H1 (cell line): ENCODE results near the gene BARHL2. TPM values are rescaled to one million over a fixed set of nuclear protein-coding genes. Genes with fewer than 3 reads are reported as not detected.

Source experiments
- CTCF ChIA-PET: fragments of 300-600 bp; sonication (Branson Sonifier 250); formaldehyde crosslinking; loops from one replicate; lab custom pipeline; 2021; ENCODE audit not compliant: partially characterized antibody; lab: Charles Lee
- POLR2A ChIA-PET: fragments of 300-600 bp; sonication (Branson Sonifier 250); formaldehyde crosslinking; loops from one replicate; lab custom pipeline; 2021; ENCODE audit warnings: inconsistent platforms; ENCODE audit not compliant: partially characterized antibody; lab: Charles Lee
- DNase-seq, 2 experiments: peaks; one replicate each; pipeline versions ENCODE4 v3.0.0 to v3.0.0-alpha.2; 2010 to 2022; ENCODE audit warnings: low spot score in 2 of 2, low read depth in 1 of 2, mixed read lengths in 1 of 2
- FAIRE-seq: peaks from 2 replicates; lab custom pipeline; 2011; peaks lifted over from hg19 to GRCh38; lab: Jason Lieb, UNC
- H2AFZ ChIP-seq: 2 replicates; pipeline ENCODE4 v1.8.1; 2012; ENCODE audit warnings: low read length, inconsistent platforms
- H2AK5ac ChIP-seq: 2 replicates; pipeline ENCODE4 v1.6.1; 2013; ENCODE audit warnings: low read depth, low read length
- H2BK120ac ChIP-seq: replicated peaks from 2 replicates; pipeline ENCODE3; 2013; ENCODE audit warnings: low read depth, low read length, inconsistent platforms
- H2BK12ac ChIP-seq: 2 replicates; pipeline ENCODE4 v1.6.1; 2013; ENCODE audit warnings: low read depth, low read length
- H2BK15ac ChIP-seq: 2 replicates; pipeline ENCODE4 v1.6.1; 2013; ENCODE audit warnings: low read length
- H2BK20ac ChIP-seq: 2 replicates; pipeline ENCODE4 v1.6.1; 2013; ENCODE audit warnings: low read length
- H2BK5ac ChIP-seq: 2 replicates; pipeline ENCODE4 v1.6.1; 2013; ENCODE audit warnings: low read depth, low read length
- H3K14ac ChIP-seq: 2 replicates; pipeline ENCODE4 v1.6.1; 2013; ENCODE audit warnings: inconsistent platforms; ENCODE audit not compliant: insufficient read length
- H3K18ac ChIP-seq: 2 replicates; pipeline ENCODE4 v1.6.1; 2013; ENCODE audit warnings: low read length; ENCODE audit errors: extremely low read depth
- H3K23ac ChIP-seq: 2 replicates; pipeline ENCODE4 v1.6.1; 2013; ENCODE audit warnings: inconsistent platforms; ENCODE audit not compliant: insufficient read length
- H3K23me2 ChIP-seq: 2 replicates; pipeline ENCODE4 v1.6.1; 2013; ENCODE audit warnings: low read depth, low read length
- H3K27ac ChIP-seq: 2 replicates; pipeline ENCODE4 v1.6.1; 2011; ENCODE audit warnings: low read depth, low read length, inconsistent platforms
- H3K27me3 ChIP-seq, 4 experiments: replicated peaks in 1 of 4; 1 replicate in 1 of 4; 2 replicates in 3 of 4; pipeline versions ENCODE4 v1.6.1 to v1.8.1; 2011 to 2013; ENCODE audit warnings: low read length in 3 of 4, mild to moderate bottlenecking in 3 of 4, inconsistent platforms in 2 of 4, mixed read lengths in 2 of 4, moderate library complexity in 1 of 4; ENCODE audit not compliant: control insufficient read depth in 3 of 4, insufficient read depth in 3 of 4; ENCODE audit errors: extremely low read depth in 1 of 4
- H3K36me3 ChIP-seq, 4 experiments: 2 replicates each; pipeline versions ENCODE4 v1.6.1 to v1.8.1; 2011 to 2013; ENCODE audit warnings: mild to moderate bottlenecking in 4 of 4, low read length in 3 of 4, moderate library complexity in 2 of 4, control low read depth in 1 of 4, inconsistent platforms in 1 of 4; ENCODE audit not compliant: insufficient read depth in 4 of 4, control insufficient read depth in 2 of 4
- H3K4ac ChIP-seq: replicated peaks from 2 replicates; pipeline ENCODE3; 2013; ENCODE audit warnings: low read length, low read depth, mixed read lengths, inconsistent platforms; ENCODE audit not compliant: insufficient read length
- H3K4me1 ChIP-seq, 4 experiments: replicated peaks in 1 of 4; 1 replicate in 1 of 4; 2 replicates in 3 of 4; pipeline versions ENCODE4 v1.6.1 to v1.8.1; 2011 to 2013; ENCODE audit warnings: low read length in 3 of 4, inconsistent platforms in 2 of 4, mixed read lengths in 1 of 4; ENCODE audit not compliant: insufficient read depth in 4 of 4, control insufficient read depth in 3 of 4
- H3K4me2 ChIP-seq, 2 experiments: 2 replicates each; pipeline versions ENCODE4 v1.6.1 to v1.8.1; 2011 to 2013; ENCODE audit warnings: low read depth in 2 of 2, low read length in 2 of 2, control low read depth in 1 of 2, inconsistent platforms in 1 of 2, mild to moderate bottlenecking in 1 of 2; ENCODE audit not compliant: insufficient read depth in 1 of 2
- H3K4me3 ChIP-seq, 4 experiments: fragments of 200-600, 300-600 bp in 1 of 4; sonication (generic), shearing (Covaris generic), sonication (Bioruptor Twin) in 1 of 4; 2 replicates each; pipeline versions ENCODE4 v1.5.1 to v1.8.1; 2011 to 2016; ENCODE audit warnings: low read length in 4 of 4, low read depth in 3 of 4, control low read depth in 2 of 4, inconsistent platforms in 2 of 4, mild to moderate bottlenecking in 2 of 4, mixed read lengths in 1 of 4, moderate library complexity in 1 of 4; ENCODE audit not compliant: insufficient read depth in 2 of 4; ENCODE audit errors: extremely low read depth in 1 of 4
- H3K56ac ChIP-seq: replicated peaks from 2 replicates; pipeline ENCODE3; 2013; ENCODE audit warnings: low read depth, mild to moderate bottlenecking, mixed read lengths, low read length, inconsistent platforms; ENCODE audit not compliant: insufficient read length
- H3K79me1 ChIP-seq: 2 replicates; pipeline ENCODE4 v1.6.1; 2013; ENCODE audit warnings: low read depth, low read length, control low read depth
- H3K79me2 ChIP-seq, 2 experiments: 2 replicates each; pipeline versions ENCODE4 v1.6.1 to v1.8.1; 2012 to 2013; ENCODE audit warnings: low read length in 2 of 2, mild to moderate bottlenecking in 2 of 2, inconsistent platforms in 1 of 2; ENCODE audit not compliant: insufficient read depth in 2 of 2, control insufficient read depth in 1 of 2
- H3K9ac ChIP-seq, 4 experiments: replicated peaks in 1 of 4; 1 replicate in 1 of 4; 2 replicates in 3 of 4; pipeline versions ENCODE4 v1.6.1 to v1.8.1; 2011 to 2013; ENCODE audit warnings: low read depth in 3 of 4, low read length in 3 of 4, control low read depth in 2 of 4, mild to moderate bottlenecking in 2 of 4, moderate library complexity in 2 of 4, inconsistent platforms in 1 of 4; ENCODE audit errors: extremely low read depth in 1 of 4
- H3K9me3 ChIP-seq, 2 experiments: 2 replicates each; pipeline versions ENCODE4 v1.6.1 to v1.8.1; 2012 to 2013; ENCODE audit warnings: mild to moderate bottlenecking in 2 of 2, moderate library complexity in 2 of 2, control low read depth in 1 of 2, inconsistent platforms in 1 of 2, low read depth in 1 of 2, low read length in 1 of 2, mixed read lengths in 1 of 2; ENCODE audit not compliant: insufficient read depth in 2 of 2
- H4K20me1 ChIP-seq, 2 experiments: replicated peaks in 1 of 2; 2 replicates each; pipeline versions ENCODE3 to v1.8.1; 2011 to 2013; ENCODE audit warnings: inconsistent platforms in 2 of 2, low read length in 2 of 2, mild to moderate bottlenecking in 1 of 2; ENCODE audit not compliant: insufficient read depth in 2 of 2, control insufficient read depth in 1 of 2
- H4K5ac ChIP-seq: 2 replicates; pipeline ENCODE4 v1.6.1; 2013; ENCODE audit warnings: low read length, low read depth, mixed read lengths, inconsistent platforms; ENCODE audit not compliant: insufficient read length
- H4K8ac ChIP-seq: 2 replicates; pipeline ENCODE4 v1.8.0; 2013; ENCODE audit warnings: mild to moderate bottlenecking, moderate library complexity, low read length, inconsistent platforms; ENCODE audit not compliant: insufficient read depth; ENCODE audit errors: extremely low read depth
- H4K91ac ChIP-seq: replicated peaks from 2 replicates; pipeline ENCODE3; 2013; ENCODE audit warnings: low read length, mixed read lengths, inconsistent platforms; ENCODE audit not compliant: insufficient read length
- ATF3 ChIP-seq: IDR thresholded peaks from 2 replicates; pipeline ENCODE4 v1.6.1; 2011; ENCODE audit warnings: low read depth, mild to moderate bottlenecking, low read length; ENCODE audit not compliant: insufficient read depth
- CHD1 ChIP-seq: IDR thresholded peaks from 2 replicates; pipeline ENCODE4 v1.6.1; 2012; ENCODE audit warnings: low read depth, low read length, improper control_type of control experiment
- EGR1 ChIP-seq: IDR thresholded peaks from 2 replicates; pipeline ENCODE4 v1.6.1; 2011; ENCODE audit warnings: low read depth, low read length, borderline replicate concordance
- EZH2 ChIP-seq: fragments of 200-600 bp; sonication (generic); IDR thresholded peaks from 2 replicates; pipeline ENCODE4 v1.7.1; 2012; ENCODE audit warnings: low read depth, mild to moderate bottlenecking, moderate library complexity, low read length, inconsistent platforms; ENCODE audit not compliant: severe bottlenecking
- JUND ChIP-seq: IDR thresholded peaks from 2 replicates; pipeline ENCODE4 v1.6.1; 2011; ENCODE audit warnings: mild to moderate bottlenecking, improper control_type of control experiment, low read length
- RAD21 ChIP-seq, 2 experiments: IDR thresholded peaks in 1 of 2; conservative IDR thresholded peaks in 1 of 2; 2 replicates each; pipeline ENCODE4 v1.6.1; 2011; ENCODE audit warnings: low read depth in 2 of 2, low read length in 2 of 2, improper control_type of control experiment in 1 of 2, inconsistent platforms in 1 of 2, mild to moderate bottlenecking in 1 of 2, moderate library complexity in 1 of 2
- SP2 ChIP-seq: IDR thresholded peaks from 2 replicates; pipeline ENCODE4 v1.6.1; 2012; ENCODE audit warnings: mild to moderate bottlenecking, low read length, inconsistent platforms
- USF2 ChIP-seq: IDR thresholded peaks from 2 replicates; pipeline ENCODE4 v1.6.1; 2011; ENCODE audit warnings: low read length, improper control_type of control experiment
- ZNF274 ChIP-seq: IDR thresholded peaks from 2 replicates; pipeline ENCODE4 v1.7.0; 2012; ENCODE audit warnings: low read length, borderline replicate concordance; ENCODE audit errors: extremely low read depth
- WGBS, 2 experiments: shearing (Covaris generic) in 1 of 2; methylation state at CpG; one replicate each; pipeline versions ENCODE4 v1.1.6 to v1.1.7; 2013 to 2015; ENCODE audit warnings: low lambda C conversion rate in 2 of 2, mixed read lengths in 2 of 2, inconsistent platforms in 1 of 2, low coverage in 1 of 2, missing lambda C conversion rate in 1 of 2; ENCODE audit not compliant: insufficient replicate concordance in 2 of 2, insufficient coverage in 1 of 2, insufficient read length in 1 of 2; ENCODE audit errors: extremely low coverage in 1 of 2, missing lambda C conversion rate in 1 of 2; 5-methylcytosine and 5-hydroxymethylcytosine counted together
- polyA plus RNA-seq, 7 experiments: library from polyadenylated mRNA; depleted of rRNA in 3 of 7; stranded (reverse) in 5 of 7; unstranded in 2 of 7; fragments of >200 nt in 5 of 7; fragments of 200-250 nt in 2 of 7; gene quantifications; 1 replicate in 5 of 7; 2 replicates in 1 of 7; 4 replicates in 1 of 7; pipeline versions ENCODE4 v1.2.1 to v1.2.3, GENCODE V29; 2011 to 2013; ENCODE audit warnings: missing spikeins in 2 of 7, mixed read lengths in 2 of 7
- total RNA-seq: library from RNA; stranded (reverse); fragmentation: NEBNext Ultra II Directional; extraction: Animal tissue kit (Norgen Biotek cat#: 25700); gene quantifications from 2 replicates; pipeline ENCODE4 v1.2.1, GENCODE V29; 2021

Gene BARHL2
- total and polyA plus RNA-seq, 2 of the 8 experiments (the other 6 are each of a cell fraction or from before 2014, with no cell fraction given) = 0.15 TPM; not detected in 1

GRCh38 chr1:90753556-90753955 lies 36.5 kb upstream of the BARHL2 start:
- Histone ChIP-seq H3K4ac (no peak overlapping the region), H2BK120ac (no peak overlapping the region), H3K36me3 (no peaks in the 10 kb centered on the region), H3K4me1 (no peaks in the 10 kb centered on the region), H2AFZ (no peak overlapping the region), H3K4me3 (no peak overlapping the region), H3K23ac (no peak overlapping the region), H3K4me2 (no peak overlapping the region), H2BK12ac (no peak overlapping the region), H3K56ac (no peak overlapping the region), H4K91ac (no peak overlapping the region), H4K8ac (no peak overlapping the region), H4K20me1 (no peaks in the 10 kb centered on the region), H3K27me3 (no peaks in the 10 kb centered on the region), H2BK5ac (no peak overlapping the region), H3K18ac (no peak overlapping the region), H2BK15ac (no peak overlapping the region), H2AK5ac (no peak overlapping the region), H3K23me2 (no peaks in the 10 kb centered on the region), H3K27ac (no peak overlapping the region), H3K14ac (no peak overlapping the region), H3K79me2 (no peaks in the 10 kb centered on the region), H4K5ac (no peak overlapping the region), H3K79me1 (no peaks in the 10 kb centered on the region), H2BK20ac (no peak overlapping the region), H3K9ac (no peak overlapping the region), H3K9me3 (no peaks in the 10 kb centered on the region)
- DNase-seq (no peak), FAIRE-seq (no peak)
- CTCF ChIA-PET = interaction anchor here (1.2 to 1.5 kb wide), 2 partner anchors 12 to 97 kb away, joined by 3 read pairs; no protein-coding TSS in a partner anchor
- TF ChIP-seq SP2 = no peak
- no peak for TF ChIP-seq ZNF274
- no peak for TF ChIP-seq EGR1
- no peak for TF ChIP-seq USF2
- no peak for TF ChIP-seq JUND
- TF ChIP-seq EZH2 = no peak
- no peak for TF ChIP-seq CHD1
- no peak for TF ChIP-seq RAD21 (IDR thresholded peaks at IDR 0.05 in 1 of 2, conservative IDR thresholded peaks at IDR 0.05 in 1 of 2; ENCODE audit: low read depth in 2 of 2, low read length in 2 of 2)
- no peak for TF ChIP-seq ATF3
- POLR2A ChIA-PET = no interaction called here
- WGBS, 2 experiments = 86% methylated on average over 1 of the region's 1 CpG; no CpG with 5 or more reads in 1 of the 2 experiments
